Inflammatory macrophage treated with lipopolysaccharide for 1 hour (primary cell): ENCODE measurements around the gene CRYL1.
"Not testable (repeated sequence)": the region's sequence is repeated elsewhere in the genome, so short reads cannot be mapped to it uniquely, and the experiment has no call there.

ENCODE experiments used
- DNase-seq, 2 donors: peaks; one replicate each; pipeline ENCODE4 v3.0.0-alpha.2; 2020 to 2022

CRYL1 gene

GRCh38 chr13:20446900-20447299, 78.8 kb downstream of the CRYL1 start:
- no peak for DNase-seq

GRCh38 chr13:20446405-20446804, 79.3 kb downstream of the CRYL1 start:
- no peak for DNase-seq

GRCh38 chr13:20442798-20443381, 82.8 kb downstream of the CRYL1 start:
- DNase-seq, result no peak

GRCh38 chr13:20442375-20442774, 83.3 kb downstream of the CRYL1 start:
- DNase-seq, result no peak

- DNase-seq, result no peak
These were observed 83.8 kb downstream of the CRYL1 start for GRCh38 chr13:20441879-20442278.

GRCh38 chr13:20441056-20441455, 84.6 kb downstream of the CRYL1 start:
- DNase-seq, result no peak

GRCh38 chr13:20439261-20439660, 86.4 kb downstream of the CRYL1 start:
- DNase-seq, result no peak

- no peak for DNase-seq
These were observed 86.9 kb downstream of the CRYL1 start for GRCh38 chr13:20438801-20439200.

GRCh38 chr13:20436505-20436904, 89.2 kb downstream of the CRYL1 start:
- DNase-seq, result no peak

GRCh38 chr13:20435616-20436368, 89.9 kb downstream of the CRYL1 start:
- no peak for DNase-seq

- DNase-seq, result not testable (repeated sequence)
These were observed 91.4 kb downstream of the CRYL1 start for GRCh38 chr13:20434210-20434609.

- DNase-seq, result no peak
These were observed 93.8 kb downstream of the CRYL1 start for GRCh38 chr13:20431687-20432384.

- peak; percentile 27 to 66 for DNase-seq
These were observed 94.6 kb downstream of the CRYL1 start for GRCh38 chr13:20431080-20431479.

GRCh38 chr13:20430296-20430695, 95.4 kb downstream of the CRYL1 start:
- DNase-seq, result no peak

GRCh38 chr13:20429682-20430081, 96.0 kb downstream of the CRYL1 start:
- DNase-seq, result no peak

- DNase-seq, result peak; percentile 26 to 62
These were observed 96.7 kb downstream of the CRYL1 start for GRCh38 chr13:20428666-20429644.

GRCh38 chr13:20426766-20427448, 98.8 kb downstream of the CRYL1 start:
- no peak for DNase-seq

- DNase-seq, result peak in 1 of 2 donors; percentile 18
These were observed 99.8 kb downstream of the CRYL1 start for GRCh38 chr13:20425819-20426219.

- DNase-seq, result no peak
These were observed 100.7 kb downstream of the CRYL1 start for GRCh38 chr13:20424949-20425348.

- DNase-seq, result no peak
These were observed 101.2 kb downstream of the CRYL1 start for GRCh38 chr13:20424559-20424852.

- DNase-seq, result no peak
These were observed 103.3 kb downstream of the CRYL1 start for GRCh38 chr13:20422362-20422761.

GRCh38 chr13:20420938-20421337, 104.7 kb downstream of the CRYL1 start:
- DNase-seq, result no peak
